HG02571 (cell line): ENCODE data around the gene ZCCHC24.

Experiments
- ATAC-seq: cut with Tn5 transposase; IDR thresholded peaks from one replicate; pipeline ENCODE4 v1.9.1; 2021; ENCODE audit warnings: mild to moderate bottlenecking, moderate library complexity; ENCODE audit not compliant: unreplicated experiment

Gene ZCCHC24

GRCh38 chr10:79445161-79445976 is at the start of gene ZCCHC24:
Gene ZCCHC24, minus strand, starts transcription at chr10:79445624. Its CDS starts 184 bp downstream, at chr10:79445440.
- ATAC-seq: peak; percentile 93

GRCh38 chr10:79493806-79494205 is 48.4 kb upstream of the ZCCHC24 start:
- no peak for ATAC-seq

GRCh38 chr10:79492839-79493238 is 47.4 kb upstream of the ZCCHC24 start:
- no peak for ATAC-seq

- ATAC-seq: no peak
Observed at GRCh38 chr10:79492256-79492655, 46.8 kb upstream of the ZCCHC24 start.

GRCh38 chr10:79491143-79491835 is 45.9 kb upstream of the ZCCHC24 start:
- ATAC-seq: no peak

GRCh38 chr10:79490400-79491142 is 45.1 kb upstream of the ZCCHC24 start:
- ATAC-seq: no peak

GRCh38 chr10:79488870-79489269 is 43.4 kb upstream of the ZCCHC24 start:
- no peak for ATAC-seq

GRCh38 chr10:79488336-79488735 is 42.9 kb upstream of the ZCCHC24 start:
- ATAC-seq: no peak

- peak; percentile 60 for ATAC-seq
Observed at GRCh38 chr10:79487296-79488194, 42.1 kb upstream of the ZCCHC24 start.

GRCh38 chr10:79484476-79484875 is 39.1 kb upstream of the ZCCHC24 start:
- no peak for ATAC-seq

- ATAC-seq: no peak
Observed at GRCh38 chr10:79483948-79484347, 38.5 kb upstream of the ZCCHC24 start.

- no peak for ATAC-seq
Observed at GRCh38 chr10:79483299-79483698, 37.9 kb upstream of the ZCCHC24 start.

GRCh38 chr10:79482741-79483140 is 37.3 kb upstream of the ZCCHC24 start:
- no peak for ATAC-seq

- no peak for ATAC-seq
Observed at GRCh38 chr10:79482304-79482703, 36.9 kb upstream of the ZCCHC24 start.

GRCh38 chr10:79479283-79479909 is 34.0 kb upstream of the ZCCHC24 start:
- no peak for ATAC-seq

- ATAC-seq: no peak
Observed at GRCh38 chr10:79477456-79477855, 32.0 kb upstream of the ZCCHC24 start.

- no peak for ATAC-seq
Observed at GRCh38 chr10:79476645-79477044, 31.2 kb upstream of the ZCCHC24 start.

- no peak for ATAC-seq
Observed at GRCh38 chr10:79475877-79476276, 30.5 kb upstream of the ZCCHC24 start.

- ATAC-seq: no peak
Observed at GRCh38 chr10:79475119-79475653, 29.8 kb upstream of the ZCCHC24 start.
